HCT116 (cell line): ENCODE data around the gene MTARC2. TPM values are rescaled to one million over a fixed set of nuclear protein-coding genes. Genes with fewer than 3 reads are reported as not detected.

Experiments
- ATAC-seq: fragments of 200-7000 bp; cut with Tn5 transposase; 2 replicates; pipeline ENCODE4 v1.9.1; 2020; ENCODE audit warnings: mild to moderate bottlenecking, moderate library complexity
- BruUV-seq: library from RNA; stranded (reverse); fragments of 400-500 nt; replicated peaks from 2 replicates; lab custom pipeline; 2021; lab: Mats Ljungman, UMichigan
- CTCF ChIA-PET: fragments of 300-600 bp; sonication (Branson Sonifier 250); formaldehyde crosslinking; loops from one replicate; lab custom pipeline; 2021; ENCODE audit warnings: antibody characterized with exemption; lab: Charles Lee
- POLR2A ChIA-PET: fragments of 300-600, 350-600 bp; sonication (Branson Sonifier 250); formaldehyde crosslinking; loops from one replicate; lab custom pipeline; 2021; ENCODE audit warnings: antibody characterized with exemption; lab: Charles Lee
- RAD21 ChIA-PET, 2 experiments: fragments of 300-600 bp; sonication (Branson Sonifier 250); formaldehyde crosslinking; loops; one replicate each; lab custom pipeline; 2023; ENCODE audit warnings: low total read pairs in 2 of 2; ENCODE audit not compliant: uncharacterized antibody in 2 of 2, unreplicated experiment in 2 of 2, low non-redundant PET in 1 of 2; lab: Charles Lee
- DNase-seq: peaks from one replicate; pipeline ENCODE4 v3.0.0-alpha.2; 2010; ENCODE audit warnings: low read depth, low spot score
- H2AFZ ChIP-seq: fragments of 200-600 bp; shearing (Covaris generic), sonication (generic); 2 replicates; pipeline ENCODE4 v1.6.1; 2017; ENCODE audit warnings: low read depth, mixed run types, mixed read lengths, antibody characterized with exemption, low read length; ENCODE audit not compliant: poor library complexity, severe bottlenecking
- H3K27ac ChIP-seq: 2 replicates; pipeline ENCODE4 v1.5.1; 2012; ENCODE audit warnings: low read depth, low read length
- H3K27me3 ChIP-seq: fragments of 200-600 bp; sonication (generic); 2 replicates; pipeline ENCODE4 v1.6.1; 2016; ENCODE audit warnings: mixed run types, low read length, mixed read lengths; ENCODE audit not compliant: insufficient read depth
- H3K36me3 ChIP-seq, 2 experiments: fragments of 200-500 bp in 1 of 2; fragments of 200-600 bp in 1 of 2; sonication (Bioruptor generic) in 1 of 2; sonication (generic) in 1 of 2; 2 replicates each; pipeline versions ENCODE4 v1.5.1 to v1.6.1; 2014 to 2016; ENCODE audit warnings: low read length in 2 of 2, inconsistent platforms in 1 of 2, mixed read lengths in 1 of 2, mixed run types in 1 of 2; ENCODE audit not compliant: insufficient read depth in 2 of 2, control insufficient read depth in 1 of 2
- H3K4me1 ChIP-seq, 2 experiments: fragments of 200-600 bp in 1 of 2; sonication (generic) in 1 of 2; 2 replicates each; pipeline versions ENCODE4 v1.5.1 to v1.6.1; 2012 to 2017; ENCODE audit warnings: low read length in 2 of 2, inconsistent platforms in 1 of 2, mild to moderate bottlenecking in 1 of 2, mixed read lengths in 1 of 2, mixed run types in 1 of 2, moderate library complexity in 1 of 2; ENCODE audit not compliant: insufficient read depth in 2 of 2, control insufficient read depth in 1 of 2
- H3K4me2 ChIP-seq: fragments of 200-600 bp; sonication (generic); 2 replicates; pipeline ENCODE4 v1.6.1; 2017; ENCODE audit warnings: mixed run types, low read length, mixed read lengths
- H3K4me3 ChIP-seq, 2 experiments: fragments of 200-600 bp in 1 of 2; sonication (generic) in 1 of 2; replicated peaks in 1 of 2; 2 replicates each; pipeline ENCODE4 v1.5.1; 2011 to 2016; ENCODE audit warnings: low read length in 2 of 2, control low read depth in 1 of 2, low read depth in 1 of 2, mild to moderate bottlenecking in 1 of 2, mixed read lengths in 1 of 2, mixed run types in 1 of 2
- H3K79me2 ChIP-seq: fragments of 200-600 bp; sonication (generic); 2 replicates; pipeline ENCODE4 v1.6.1; 2017; ENCODE audit warnings: mild to moderate bottlenecking, mixed run types, low read length, moderate library complexity, mixed read lengths; ENCODE audit not compliant: insufficient read depth
- H3K9ac ChIP-seq: fragments of 200-600 bp; sonication (generic); 2 replicates; pipeline ENCODE4 v1.6.1; 2016; ENCODE audit warnings: low read length, mixed read lengths
- H3K9me2 ChIP-seq: fragments of 200-600 bp; sonication (generic), shearing (Covaris generic); 2 replicates; pipeline ENCODE4 v1.6.1; 2017; ENCODE audit warnings: mixed run types, mild to moderate bottlenecking, moderate library complexity; ENCODE audit not compliant: insufficient read depth
- H3K9me3 ChIP-seq, 2 experiments: fragments of 200-500 bp in 1 of 2; fragments of 200-600 bp in 1 of 2; sonication (Bioruptor generic) in 1 of 2; sonication (generic) in 1 of 2; 2 replicates each; pipeline ENCODE4 v1.6.1; 2014 to 2017; ENCODE audit warnings: low read length in 2 of 2, mixed read lengths in 2 of 2, inconsistent platforms in 1 of 2, low read depth in 1 of 2, mild to moderate bottlenecking in 1 of 2, mixed run types in 1 of 2, moderate library complexity in 1 of 2; ENCODE audit not compliant: control insufficient read depth in 1 of 2, insufficient read depth in 1 of 2
- H4K20me1 ChIP-seq: fragments of 200-600 bp; sonication (generic), shearing (Covaris generic); 2 replicates; pipeline ENCODE4 v1.6.1; 2017; ENCODE audit warnings: mixed run types, mild to moderate bottlenecking, moderate library complexity; ENCODE audit not compliant: insufficient read depth
- ELF1 ChIP-seq: IDR thresholded peaks from 2 replicates; pipeline ENCODE4 v1.6.1; 2012; ENCODE audit warnings: low read depth, borderline replicate concordance
- SIN3A ChIP-seq: IDR thresholded peaks from 2 replicates; pipeline ENCODE4 v1.6.1; 2012; ENCODE audit warnings: low read depth
- intact Hi-C: fragments of 100-400 bp; cut with micrococcal nuclease; formaldehyde crosslinking; loops from 2 replicates; pipeline ENCODE4 v1.10.0; 2022
- total RNA-seq: library from RNA; stranded (reverse); gene quantifications from one replicate; pipeline ENCODE4 v1.2.1, GENCODE V29; 2021; ENCODE audit not compliant: unreplicated experiment
- TF ChIP-seq, protein P1 (sequence below): IDR thresholded peaks from 2 replicates; pipeline ENCODE4 v1.6.1; 2011; ENCODE audit warnings: mild to moderate bottlenecking, low read length, moderate library complexity; ENCODE audit not compliant: insufficient replicate concordance; ENCODE audit errors: extremely low read depth
- TF ChIP-seq, protein P2 (sequence below): IDR thresholded peaks from 2 replicates; pipeline ENCODE4 v1.6.1; 2012; ENCODE audit warnings: low read depth

MTARC2 gene
- total RNA-seq, 1 experiment from 2014 or later, result 16.6 TPM

- Histone ChIP-seq H3K79me2 (no peaks in the 10 kb centered on the region), H3K4me3 (no peak overlapping the region), H3K4me1 (no peaks in the 10 kb centered on the region; a peak in 1 of 4 replicates), H4K20me1 (no peaks in the 10 kb centered on the region), H3K36me3 (no peaks in the 10 kb centered on the region), H2AFZ (no peak overlapping the region), H3K9me2 (no peaks in the 10 kb centered on the region), H3K27ac (no peak overlapping the region), H3K27me3 (no peaks in the 10 kb centered on the region), H3K9me3 (no peaks in the 10 kb centered on the region), H3K4me2 (no peak overlapping the region), H3K9ac (no peak overlapping the region)
- RAD21 ChIA-PET, result no interaction called here
- BruUV-seq, result no TSS peak
- TF ChIP-seq SIN3A (no peak), ELF1 (no peak)
- TF ChIP-seq, protein P1, sequence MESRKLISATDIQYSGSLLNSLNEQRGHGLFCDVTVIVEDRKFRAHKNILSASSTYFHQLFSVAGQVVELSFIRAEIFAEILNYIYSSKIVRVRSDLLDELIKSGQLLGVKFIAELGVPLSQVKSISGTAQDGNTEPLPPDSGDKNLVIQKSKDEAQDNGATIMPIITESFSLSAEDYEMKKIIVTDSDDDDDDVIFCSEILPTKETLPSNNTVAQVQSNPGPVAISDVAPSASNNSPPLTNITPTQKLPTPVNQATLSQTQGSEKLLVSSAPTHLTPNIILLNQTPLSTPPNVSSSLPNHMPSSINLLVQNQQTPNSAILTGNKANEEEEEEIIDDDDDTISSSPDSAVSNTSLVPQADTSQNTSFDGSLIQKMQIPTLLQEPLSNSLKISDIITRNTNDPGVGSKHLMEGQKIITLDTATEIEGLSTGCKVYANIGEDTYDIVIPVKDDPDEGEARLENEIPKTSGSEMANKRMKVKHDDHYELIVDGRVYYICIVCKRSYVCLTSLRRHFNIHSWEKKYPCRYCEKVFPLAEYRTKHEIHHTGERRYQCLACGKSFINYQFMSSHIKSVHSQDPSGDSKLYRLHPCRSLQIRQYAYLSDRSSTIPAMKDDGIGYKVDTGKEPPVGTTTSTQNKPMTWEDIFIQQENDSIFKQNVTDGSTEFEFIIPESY, result no peak
- TF ChIP-seq, protein P2, sequence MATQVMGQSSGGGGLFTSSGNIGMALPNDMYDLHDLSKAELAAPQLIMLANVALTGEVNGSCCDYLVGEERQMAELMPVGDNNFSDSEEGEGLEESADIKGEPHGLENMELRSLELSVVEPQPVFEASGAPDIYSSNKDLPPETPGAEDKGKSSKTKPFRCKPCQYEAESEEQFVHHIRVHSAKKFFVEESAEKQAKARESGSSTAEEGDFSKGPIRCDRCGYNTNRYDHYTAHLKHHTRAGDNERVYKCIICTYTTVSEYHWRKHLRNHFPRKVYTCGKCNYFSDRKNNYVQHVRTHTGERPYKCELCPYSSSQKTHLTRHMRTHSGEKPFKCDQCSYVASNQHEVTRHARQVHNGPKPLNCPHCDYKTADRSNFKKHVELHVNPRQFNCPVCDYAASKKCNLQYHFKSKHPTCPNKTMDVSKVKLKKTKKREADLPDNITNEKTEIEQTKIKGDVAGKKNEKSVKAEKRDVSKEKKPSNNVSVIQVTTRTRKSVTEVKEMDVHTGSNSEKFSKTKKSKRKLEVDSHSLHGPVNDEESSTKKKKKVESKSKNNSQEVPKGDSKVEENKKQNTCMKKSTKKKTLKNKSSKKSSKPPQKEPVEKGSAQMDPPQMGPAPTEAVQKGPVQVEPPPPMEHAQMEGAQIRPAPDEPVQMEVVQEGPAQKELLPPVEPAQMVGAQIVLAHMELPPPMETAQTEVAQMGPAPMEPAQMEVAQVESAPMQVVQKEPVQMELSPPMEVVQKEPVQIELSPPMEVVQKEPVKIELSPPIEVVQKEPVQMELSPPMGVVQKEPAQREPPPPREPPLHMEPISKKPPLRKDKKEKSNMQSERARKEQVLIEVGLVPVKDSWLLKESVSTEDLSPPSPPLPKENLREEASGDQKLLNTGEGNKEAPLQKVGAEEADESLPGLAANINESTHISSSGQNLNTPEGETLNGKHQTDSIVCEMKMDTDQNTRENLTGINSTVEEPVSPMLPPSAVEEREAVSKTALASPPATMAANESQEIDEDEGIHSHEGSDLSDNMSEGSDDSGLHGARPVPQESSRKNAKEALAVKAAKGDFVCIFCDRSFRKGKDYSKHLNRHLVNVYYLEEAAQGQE, result no peak
- DNase-seq, result no peak
- intact Hi-C loops, result loop anchor here (5.0 kb wide), 1 partner anchor 390 kb away; no protein-coding TSS in a partner anchor
- ATAC-seq, result no peak
- POLR2A ChIA-PET, result no interaction called here
- CTCF ChIA-PET, result no interaction called here
Observed at GRCh38 chr1:220812308-220812707, 64.2 kb downstream of the MTARC2 start.
